HG02840 (cell line): ENCODE results near the gene COQ8A.
"Not testable (repeated sequence)": the region's sequence is repeated elsewhere in the genome, so short reads cannot be mapped to it uniquely, and the experiment has no call there.

Experiments used
- ATAC-seq: cut with Tn5 transposase; IDR thresholded peaks from one replicate; pipeline ENCODE4 v1.9.1; 2021; ENCODE audit warnings: mild to moderate bottlenecking, moderate library complexity, moderate number of reproducible peaks; ENCODE audit not compliant: unreplicated experiment, low FRiP score

Gene COQ8A

DNA sequence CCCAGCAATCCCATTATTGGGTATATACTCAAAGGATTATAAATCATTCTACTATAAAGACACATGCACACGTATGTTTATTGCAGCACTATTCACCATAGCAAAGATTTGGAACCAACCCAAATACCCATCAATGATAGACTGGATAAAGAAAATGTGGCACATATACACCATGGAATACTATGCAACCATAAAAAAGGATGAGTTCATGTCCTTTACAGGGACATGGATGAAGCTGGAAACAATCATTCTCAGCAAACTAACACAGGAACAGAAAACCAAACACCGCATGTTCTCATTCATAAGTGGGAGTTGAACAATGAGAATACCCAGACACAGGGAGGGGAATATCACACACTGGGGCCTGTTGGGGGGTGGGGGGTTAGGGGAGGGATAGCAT lies 59.5 kb downstream of the COQ8A start:
- ATAC-seq = not testable (repeated sequence)

DNA sequence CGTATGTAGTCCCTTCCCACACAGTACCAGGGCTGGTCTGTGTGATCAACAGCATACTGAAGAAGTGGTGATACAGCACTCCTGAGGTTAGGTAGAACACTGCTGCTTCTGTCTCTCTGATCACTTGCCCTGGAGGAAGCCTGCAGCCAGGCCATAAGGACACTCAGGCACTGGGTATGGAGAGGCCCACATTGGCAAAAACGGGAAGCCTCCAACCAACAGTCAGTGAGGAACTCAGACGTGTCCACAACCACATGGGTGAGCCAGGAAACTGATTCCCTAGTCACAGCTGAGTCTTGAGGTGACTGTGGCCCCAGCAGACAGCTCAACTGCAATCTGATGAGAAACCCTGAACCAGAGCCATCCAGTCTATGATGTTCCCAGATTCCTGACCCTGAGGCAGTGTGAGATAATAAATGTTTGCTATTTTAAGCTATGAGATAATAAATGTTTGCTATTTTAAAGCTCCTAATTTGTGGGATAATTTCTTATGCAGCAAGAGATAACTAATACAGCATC lies 62.5 kb downstream of the COQ8A start:
- no peak for ATAC-seq

DNA sequence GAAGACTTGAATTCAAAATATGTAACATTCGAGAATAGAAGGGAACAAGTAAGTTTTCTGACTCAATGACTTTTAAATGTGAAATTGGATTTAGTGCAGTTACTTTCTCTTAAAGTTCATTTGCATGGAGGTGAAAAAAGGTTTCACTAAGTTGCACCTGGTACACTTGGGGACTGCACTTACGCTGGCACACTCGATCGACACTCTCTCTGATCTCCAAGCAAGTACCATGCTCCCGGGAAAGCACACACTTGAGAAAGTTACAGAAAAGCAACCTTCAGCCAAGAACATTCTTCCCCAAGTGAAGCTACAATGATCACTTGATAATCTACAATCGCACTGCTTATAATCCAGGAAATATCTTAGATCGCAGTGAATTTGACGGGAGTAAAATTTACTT lies 63.1 kb downstream of the COQ8A start:
- no peak for ATAC-seq

DNA sequence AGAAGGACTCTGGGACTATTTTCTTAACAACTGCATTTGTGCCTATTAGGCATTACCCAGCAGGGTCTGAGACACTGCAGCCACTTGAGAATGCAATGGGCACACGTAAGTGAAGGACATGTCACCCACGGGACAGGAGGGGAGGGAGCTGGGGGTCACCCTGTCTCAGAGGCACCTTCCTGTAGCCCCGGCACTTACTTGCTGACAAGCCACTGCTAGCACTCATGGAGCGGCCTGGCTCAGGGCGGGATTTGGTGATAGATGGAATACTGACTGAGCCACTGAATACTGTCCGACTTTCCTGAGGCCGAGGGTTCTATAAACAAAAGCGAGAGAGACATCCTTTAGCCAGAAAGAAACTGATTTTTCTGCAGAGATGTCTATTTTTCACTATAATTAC lies 64.7 kb downstream of the COQ8A start:
- ATAC-seq = no peak

DNA sequence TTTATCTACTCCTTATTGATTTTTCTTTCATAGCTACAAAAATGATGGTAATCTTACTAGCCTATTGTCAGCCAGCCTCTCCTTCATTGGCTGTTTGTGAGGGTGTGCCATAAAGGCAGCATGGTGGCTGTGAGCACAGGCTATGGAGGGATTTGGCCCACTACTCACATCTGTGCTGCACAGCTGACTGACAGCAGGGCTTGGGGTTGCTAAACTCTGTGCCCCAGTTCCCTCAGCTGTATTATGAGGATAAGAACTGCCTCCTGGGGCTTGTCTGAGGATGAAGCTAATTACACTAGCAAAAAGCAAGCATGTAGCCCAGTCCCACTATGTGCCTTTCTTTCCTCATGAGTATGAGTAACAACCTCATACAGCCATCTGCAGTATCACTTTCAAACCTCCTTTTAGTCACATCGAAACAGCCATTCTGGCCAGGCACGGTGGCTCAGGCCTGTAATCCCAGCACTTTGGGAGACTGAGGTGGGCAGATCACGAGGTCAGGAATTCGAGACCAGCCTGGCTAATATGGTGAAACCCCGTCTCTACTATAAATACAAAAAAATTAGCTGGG lies 66.2 kb downstream of the COQ8A start:
- ATAC-seq = no peak

DNA sequence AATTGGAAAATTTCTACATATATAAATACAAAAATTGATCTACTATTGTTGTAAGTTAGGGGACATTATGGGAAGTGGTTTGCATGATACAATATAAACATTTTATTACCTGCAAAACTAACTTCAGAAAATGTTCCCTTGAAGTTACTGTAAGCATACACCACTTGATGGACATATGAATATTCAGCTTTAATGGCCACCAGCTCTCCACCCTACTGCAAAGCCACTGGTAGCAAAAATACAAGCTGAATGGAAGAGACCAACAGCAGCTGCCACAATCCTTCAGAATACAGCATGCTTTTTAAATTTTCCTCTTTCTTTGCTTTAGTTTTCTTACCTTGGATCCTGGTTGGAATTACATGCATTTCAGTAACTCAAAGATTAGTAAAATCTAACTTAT lies 69.8 kb downstream of the COQ8A start:
- ATAC-seq = no peak

DNA sequence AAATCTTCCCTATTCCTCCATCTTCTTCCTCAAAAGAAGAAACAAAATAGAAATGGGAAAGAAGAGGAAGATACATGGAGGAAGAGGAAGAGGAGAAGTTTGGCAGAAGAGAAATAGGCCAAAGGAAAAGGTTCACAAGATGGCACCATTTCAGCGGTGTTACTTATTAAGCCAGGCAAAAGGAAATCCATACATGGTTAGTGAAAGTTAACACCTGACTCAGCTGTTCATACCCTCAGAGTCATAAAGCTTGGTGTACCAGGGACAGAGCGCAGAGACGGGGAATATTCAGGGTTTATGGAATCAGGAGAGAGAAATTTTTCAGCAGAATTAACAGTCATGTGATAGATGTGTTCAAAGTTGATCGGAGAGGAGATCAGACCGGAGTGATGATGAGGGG lies 70.6 kb downstream of the COQ8A start:
- ATAC-seq = no peak

DNA sequence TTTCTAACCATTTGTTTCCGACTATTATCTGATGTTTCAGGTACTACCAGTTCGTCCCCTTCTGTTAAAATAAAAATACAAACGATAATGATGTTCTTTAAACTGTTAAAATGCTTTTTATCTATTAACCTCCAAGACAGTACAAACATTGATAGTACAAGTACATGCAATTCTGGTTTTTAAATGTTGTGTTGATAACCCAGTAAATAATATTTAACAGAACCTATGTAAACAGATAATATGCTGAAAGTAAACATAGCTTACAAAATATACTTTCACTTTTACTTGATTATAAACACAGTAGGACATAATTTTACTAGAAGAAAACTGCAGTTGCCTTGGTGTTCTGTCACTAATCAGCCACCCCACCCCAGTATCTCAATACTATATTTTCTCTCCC lies 76.9 kb downstream of the COQ8A start:
- ATAC-seq = no peak

DNA sequence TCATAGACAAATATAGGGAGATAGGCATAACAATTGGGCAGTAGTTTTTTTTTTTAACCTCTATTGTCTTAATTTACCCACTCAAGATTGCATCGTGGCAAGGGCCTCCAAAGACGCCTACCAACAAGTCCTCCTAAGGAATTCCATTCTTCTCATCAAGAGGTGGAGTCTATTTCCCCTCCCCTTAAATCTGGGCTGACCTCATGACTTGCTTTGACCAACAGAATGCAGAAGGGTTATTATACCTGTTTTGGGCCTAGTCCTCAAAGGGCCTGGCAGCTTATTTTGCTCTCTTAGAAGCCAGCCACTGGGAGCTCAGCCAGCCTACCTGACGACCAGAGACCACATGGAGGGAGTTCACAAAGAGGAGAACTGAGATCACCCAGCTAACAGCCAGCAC lies 92.3 kb downstream of the COQ8A start:
- no peak for ATAC-seq

DNA sequence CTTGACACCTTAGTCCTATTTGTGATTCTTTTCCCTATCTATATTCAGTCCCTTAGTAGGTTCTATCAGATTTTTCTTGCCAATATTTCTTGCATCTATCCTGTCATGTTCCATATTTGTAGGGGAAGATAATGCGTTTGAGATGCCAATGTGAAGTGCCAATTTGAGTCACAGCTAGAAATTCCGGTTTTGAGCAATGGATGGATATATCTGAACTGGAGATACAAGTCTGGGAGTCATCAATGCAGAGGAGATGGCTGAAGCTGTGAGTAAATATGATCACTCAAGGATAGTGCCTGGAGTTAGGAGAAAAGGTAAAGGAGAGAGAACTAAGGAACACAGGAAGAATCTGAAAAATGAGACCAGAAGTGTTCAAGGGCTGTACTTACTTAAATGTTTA lies 93.8 kb downstream of the COQ8A start:
- no peak for ATAC-seq

DNA sequence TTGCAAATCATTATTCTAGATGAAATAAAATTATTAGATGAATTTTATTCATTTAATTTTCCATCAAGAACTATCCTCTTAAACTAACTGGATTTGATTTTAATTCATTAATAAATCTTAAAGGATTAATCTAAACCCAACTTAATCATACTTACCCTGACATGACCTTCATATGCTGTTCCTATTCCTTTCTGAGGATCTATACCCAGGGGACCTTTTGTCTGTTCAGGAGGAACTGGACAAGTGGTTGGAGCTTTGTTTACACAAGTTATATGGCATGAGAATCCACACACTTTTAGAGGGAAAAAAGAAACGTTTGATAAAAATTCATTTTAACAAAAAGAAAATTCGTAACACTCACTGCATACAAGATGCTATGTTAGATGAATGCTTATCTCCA lies 95.2 kb downstream of the COQ8A start:
- no peak for ATAC-seq

DNA sequence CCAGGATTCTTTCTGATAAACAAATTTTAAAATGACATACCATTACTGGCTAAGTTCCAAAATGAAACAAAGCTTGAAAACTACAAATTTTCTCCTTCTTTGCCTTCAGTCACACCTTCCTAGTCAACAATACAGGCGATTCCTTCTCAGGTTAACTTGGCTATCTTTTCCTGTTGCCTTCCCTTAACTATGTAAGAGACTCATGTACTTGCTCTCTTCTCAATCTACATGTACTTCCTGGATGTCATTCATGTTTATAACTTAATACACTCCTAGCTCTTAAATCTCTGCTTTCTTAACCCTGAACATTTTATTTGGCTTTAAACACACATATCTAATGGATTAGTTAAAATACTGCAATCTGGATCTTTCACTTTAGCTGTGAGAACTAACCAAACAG lies 97.0 kb downstream of the COQ8A start:
- ATAC-seq = no peak
